ENCODE data around the gene ZNF346.

ZNF346 gene

DNA sequence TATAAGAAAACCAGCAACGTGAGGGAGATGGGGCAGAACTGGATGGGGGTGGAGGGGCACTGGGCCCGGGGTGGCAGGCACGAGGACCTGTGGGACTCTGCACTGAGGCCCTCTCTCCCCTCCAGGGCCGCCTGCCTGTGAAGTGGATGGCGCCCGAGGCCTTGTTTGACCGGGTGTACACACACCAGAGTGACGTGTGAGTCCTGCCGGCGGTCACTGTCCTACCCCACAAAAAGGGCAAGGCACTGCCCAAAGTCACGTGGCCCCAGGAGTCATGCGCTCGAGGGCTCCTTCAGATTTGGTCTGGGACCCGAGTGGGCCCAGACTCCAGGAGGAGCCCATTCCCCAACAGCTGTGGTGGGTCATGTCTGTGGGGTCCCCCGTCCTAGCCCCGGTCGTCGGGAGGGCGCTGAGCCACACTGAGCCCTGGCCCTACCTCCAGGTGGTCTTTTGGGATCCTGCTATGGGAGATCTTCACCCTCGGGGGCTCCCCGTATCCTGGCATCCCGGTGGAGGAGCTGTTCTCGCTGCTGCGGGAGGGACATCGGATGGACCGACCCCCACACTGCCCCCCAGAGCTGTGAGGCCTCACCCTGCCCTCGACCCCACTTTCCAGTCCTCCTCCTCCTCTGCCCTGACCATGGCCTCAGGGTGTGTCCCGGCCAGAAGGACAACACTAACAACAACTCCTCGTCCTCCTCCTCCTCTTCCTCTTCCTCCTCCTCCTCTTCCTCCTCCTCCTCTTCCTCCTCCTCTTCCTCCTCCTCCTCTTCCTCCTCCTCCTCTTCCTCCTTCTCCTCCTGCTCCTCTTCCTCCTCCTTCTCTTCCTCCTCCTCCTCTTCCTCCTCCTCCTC lies 73.9 kb downstream of the ZNF346 start:
- DNase-seq = no peak

DNA sequence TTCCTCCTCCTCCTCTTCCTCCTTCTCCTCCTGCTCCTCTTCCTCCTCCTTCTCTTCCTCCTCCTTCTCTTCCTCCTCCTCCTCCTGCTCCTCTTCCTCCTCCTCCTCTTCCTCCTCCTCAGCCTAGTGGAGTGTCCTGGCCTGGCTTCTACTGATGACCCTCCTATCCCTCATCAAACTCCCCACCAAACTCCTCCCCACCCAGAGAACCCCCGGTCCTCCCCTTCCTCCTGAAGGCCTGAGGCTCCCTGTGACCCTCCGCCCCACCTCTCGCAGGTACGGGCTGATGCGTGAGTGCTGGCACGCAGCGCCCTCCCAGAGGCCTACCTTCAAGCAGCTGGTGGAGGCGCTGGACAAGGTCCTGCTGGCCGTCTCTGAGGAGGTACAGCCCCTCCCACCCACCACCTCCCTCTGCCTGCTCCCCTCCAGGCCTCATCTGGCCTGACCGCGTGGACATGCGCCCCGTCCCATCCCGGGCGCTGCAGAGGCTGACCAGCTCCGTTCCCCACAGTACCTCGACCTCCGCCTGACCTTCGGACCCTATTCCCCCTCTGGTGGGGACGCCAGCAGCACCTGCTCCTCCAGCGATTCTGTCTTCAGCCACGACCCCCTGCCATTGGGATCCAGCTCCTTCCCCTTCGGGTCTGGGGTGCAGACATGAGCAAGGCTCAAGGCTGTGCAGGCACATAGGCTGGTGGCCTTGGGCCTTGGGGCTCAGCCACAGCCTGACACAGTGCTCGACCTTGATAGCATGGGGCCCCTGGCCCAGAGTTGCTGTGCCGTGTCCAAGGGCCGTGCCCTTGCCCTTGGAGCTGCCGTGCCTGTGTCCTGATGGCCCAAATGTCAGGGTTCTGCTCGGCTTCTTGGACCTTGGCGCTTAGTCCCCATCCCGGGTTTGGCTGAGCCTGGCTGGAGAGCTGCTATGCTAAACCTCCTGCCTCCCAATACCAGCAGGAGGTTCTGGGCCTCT lies 74.8 kb downstream of the ZNF346 start:
- DNase-seq = no peak

DNA sequence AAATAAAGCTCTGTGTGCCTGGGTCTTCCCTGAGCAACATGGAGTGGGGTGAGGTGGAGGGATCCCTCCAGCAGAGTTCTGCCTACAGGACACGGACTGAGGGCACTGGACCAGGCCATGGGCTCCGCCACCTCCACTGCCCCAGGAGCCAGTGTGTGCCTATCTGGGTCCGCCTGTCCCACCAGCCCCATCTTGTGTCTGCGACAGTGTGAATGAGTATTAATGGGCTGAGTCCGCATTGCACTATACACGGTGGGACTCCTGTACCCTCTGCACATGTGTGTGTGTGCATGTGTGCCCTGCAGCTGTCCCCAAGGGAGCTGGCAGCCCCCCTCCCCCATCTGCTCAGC lies 75.6 kb downstream of the ZNF346 start:
- DNase-seq = no peak

DNA sequence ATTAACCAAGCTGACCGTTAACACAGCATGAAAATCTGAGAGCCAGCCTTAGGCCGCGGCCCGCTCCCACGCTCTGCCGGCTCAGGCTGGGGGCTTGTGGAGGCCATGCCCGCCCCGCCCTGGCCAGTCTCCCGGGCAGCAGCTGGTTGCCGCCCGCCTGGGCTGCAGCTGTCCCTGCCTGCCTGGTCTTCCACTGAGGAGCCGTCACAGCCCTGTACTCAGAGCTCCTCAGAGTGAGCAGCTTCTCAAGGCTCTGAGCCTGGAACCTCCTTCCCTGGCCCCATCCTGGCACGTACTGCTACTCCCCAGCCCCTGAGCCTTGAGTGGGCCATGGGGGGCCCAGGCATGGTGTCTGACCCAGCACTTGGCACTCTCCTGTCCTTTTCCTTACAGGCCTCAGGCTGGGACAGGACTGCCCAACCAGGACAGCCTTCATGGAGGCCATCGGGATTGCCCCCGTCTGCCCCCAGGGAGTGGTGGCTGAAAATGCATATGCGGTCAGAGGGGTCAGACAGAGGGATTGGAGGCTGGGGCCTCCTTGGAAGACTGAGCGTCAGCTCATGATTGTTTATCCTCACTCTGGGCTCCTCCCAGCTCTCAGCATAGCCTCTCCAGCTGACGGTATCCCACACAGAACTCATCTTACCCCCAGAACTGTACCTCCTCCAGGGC lies 76.1 kb downstream of the ZNF346 start:
- DNase-seq = no peak

DNA sequence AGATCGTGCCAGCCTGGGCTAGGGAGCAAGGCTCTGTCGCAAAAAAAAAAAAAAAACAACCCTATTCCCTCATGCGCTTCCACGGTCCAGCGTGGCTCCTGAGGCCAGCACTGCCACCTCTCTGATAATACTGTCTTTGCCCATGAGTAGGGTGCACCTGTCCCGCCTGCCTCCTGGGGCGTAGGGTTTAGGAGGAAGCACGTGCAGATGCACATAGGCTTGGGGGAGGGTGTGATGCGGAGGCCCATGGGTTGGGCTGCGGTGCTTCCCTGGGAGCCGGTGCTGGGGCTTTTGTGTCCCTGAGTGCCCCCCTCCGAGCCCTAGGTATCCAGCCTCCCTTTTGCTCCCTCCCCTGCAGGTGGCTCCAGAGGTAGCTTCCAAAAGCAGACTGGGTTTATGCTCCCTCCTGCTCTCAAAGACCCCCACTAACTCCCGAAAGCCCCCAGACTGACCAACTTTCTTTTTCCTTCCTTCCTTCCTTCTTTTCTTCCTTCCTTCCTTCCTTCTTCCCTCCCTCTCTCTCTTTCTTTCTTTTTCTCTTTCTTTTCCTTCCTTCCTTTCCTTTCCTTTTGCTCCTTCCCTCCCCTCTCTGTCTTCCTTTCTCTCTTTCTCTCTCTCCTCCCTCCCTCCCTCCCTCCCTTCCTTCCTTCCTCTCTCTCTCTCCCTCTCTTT lies 77.1 kb downstream of the ZNF346 start:
- peak; percentile 5 for DNase-seq

DNA sequence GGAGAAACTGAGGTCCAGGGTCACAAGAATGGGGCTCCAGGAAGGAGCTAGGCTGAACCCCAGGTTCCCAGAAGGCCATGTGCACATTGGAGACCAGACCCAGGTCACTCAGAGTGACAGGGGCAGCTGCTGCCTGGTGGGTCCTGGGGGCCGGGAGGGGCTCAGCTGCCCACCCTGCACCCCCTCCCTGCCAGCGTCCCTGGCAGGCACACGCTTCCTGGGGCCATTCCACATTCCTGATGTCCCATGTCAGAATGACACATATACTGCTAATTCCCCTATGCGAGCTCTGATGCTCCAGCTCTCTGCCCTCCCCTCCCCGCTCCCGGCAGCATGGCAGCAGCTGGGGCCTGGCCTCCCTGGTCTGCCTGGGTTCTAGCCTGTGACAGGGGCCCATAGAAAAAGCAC lies 78.2 kb downstream of the ZNF346 start:
- DNase-seq = no peak

DNA sequence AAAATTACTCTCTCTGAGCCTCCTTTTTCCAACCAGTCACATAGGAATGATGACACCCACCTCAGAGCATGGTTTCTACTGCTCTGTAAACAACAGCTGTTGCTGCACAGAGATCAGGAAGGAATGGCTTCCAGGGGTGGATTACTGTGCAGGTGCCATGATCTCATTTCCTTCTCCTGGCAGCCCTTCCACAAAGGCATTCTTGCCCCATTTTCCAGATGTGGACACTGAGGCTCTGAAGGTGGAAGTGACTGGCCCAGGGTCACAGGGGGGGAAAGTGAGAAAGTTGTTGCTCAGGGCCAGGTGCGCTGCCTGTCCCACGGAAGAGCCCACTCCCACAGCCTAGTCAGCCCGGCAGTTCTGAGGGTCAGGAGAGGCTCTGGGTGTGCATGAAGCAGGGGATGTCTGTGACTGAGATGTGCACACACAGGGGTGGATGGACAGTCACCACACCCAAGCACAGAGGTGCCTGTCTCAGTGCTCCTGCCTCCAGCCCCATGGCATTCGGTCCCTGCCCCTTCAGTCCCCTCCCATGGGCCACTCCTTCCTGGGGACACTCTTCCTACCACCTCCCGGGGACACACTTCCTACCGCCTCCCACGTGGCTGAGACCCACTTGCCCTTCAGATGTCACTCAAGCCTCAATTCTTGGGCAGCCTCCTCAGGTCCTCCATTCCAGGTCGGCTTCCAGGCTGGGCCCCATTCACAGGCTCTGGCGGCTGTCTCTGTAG lies 81.2 kb downstream of the ZNF346 start:
- no peak for DNase-seq

DNA sequence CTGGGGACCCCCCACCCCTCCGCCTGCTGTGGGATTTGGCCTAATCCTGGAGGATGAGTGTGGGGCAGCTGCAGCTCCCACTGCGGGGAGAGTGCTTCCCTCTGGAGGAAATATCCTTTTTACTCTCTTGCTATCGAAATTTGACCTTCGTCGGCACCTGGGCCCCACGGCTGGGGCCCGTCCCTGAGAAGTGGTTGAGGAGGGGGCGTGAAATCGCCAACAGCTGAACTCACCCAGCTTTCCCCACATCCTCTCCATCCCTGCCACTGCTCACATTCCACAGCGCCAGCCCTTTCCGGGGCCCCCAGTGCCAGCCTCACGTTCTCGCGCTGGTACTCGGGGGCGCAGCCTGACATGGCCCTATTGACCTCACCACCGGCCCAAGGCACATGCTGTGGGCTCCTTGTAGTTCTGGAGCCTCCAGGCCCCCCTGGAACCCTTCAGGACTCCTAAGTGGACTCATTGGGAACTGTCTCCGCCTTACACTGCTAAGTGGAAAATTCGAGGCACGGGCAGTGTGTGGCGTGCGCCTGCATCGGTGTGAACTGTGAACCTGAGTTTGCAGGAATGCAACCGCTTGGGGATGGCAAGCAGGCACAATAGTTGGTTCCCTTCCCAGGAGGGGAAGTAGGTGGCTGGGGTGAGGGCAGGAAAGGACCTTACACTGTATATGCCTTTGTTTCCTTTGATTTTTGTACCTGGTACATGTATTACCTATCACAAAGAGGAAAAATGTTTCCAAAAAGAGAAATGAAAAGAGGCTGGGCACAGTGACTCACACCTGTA lies 83.4 kb downstream of the ZNF346 start:
- no peak for DNase-seq

DNA sequence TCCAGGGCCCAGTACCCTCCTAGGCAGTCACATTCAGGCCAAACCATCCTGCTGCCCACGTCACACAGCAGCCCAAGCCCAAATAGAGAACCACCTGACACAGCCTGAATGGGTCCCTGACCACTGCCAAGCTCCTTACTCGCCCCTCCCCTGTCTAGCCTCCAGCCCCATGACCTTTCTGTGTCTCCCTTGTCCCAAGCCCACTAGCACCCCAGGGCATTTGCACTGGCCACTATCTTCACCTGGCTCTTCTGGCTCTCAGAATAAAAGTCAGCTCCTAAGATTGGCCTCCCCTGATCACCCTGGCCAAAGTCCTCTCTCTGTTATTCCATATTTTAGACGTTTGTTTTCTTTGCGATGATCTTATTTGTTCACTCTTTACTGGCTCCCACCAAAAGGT lies 84.7 kb downstream of the ZNF346 start:
- DNase-seq = no peak

DNA sequence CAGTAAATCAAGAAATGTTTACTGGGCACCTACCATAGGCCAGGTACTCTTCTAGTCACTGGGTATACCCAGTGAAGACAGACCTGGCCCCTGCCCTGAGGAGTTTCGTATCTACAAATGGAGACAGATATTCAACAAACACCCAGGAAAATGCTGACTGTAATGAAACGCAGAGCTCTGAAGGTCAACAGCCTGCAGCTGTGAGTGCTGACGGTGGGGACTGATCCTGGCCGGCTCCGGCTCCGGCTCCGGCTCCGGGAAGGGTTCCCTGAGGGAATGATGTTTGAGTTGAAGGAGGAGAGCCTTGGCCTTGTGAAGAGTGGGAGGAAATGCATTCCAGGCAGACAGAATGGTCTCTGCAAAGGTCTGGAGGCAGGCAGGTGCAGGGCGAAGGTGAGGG lies 87.3 kb downstream of the ZNF346 start:
- DNase-seq = no peak

DNA sequence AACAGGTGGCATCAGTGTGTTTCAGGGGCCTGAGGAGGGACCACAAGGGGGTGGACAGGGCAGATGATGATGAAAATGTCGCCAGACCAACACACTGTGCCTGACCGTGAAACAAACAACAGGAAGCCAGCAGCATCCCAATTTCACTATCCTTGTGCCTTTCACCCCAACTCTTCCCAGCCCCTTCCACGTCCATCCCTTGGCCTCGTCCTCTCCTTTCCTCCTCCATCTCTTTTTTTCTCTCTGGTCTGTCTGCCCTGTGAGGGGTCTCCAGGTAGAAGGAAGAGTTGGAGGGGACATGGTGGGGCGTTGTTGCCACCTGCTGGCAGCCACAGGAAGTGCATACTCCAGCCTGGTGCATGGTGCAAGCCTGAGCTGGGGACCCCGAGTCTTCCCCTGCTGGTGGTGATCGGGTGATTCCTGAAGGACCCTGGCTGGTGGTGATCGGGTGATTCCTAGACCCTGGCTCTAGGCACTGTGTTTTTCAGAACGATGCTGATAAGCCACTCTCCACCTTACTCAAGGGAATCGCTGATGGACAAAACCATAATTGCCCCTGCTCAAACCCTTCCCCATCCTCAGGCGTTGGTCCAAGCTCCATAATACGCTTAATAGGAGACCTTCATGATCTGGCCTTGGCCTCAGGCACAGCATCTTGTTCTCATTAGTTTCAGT lies 89.4 kb downstream of the ZNF346 start:
- DNase-seq = no peak

DNA sequence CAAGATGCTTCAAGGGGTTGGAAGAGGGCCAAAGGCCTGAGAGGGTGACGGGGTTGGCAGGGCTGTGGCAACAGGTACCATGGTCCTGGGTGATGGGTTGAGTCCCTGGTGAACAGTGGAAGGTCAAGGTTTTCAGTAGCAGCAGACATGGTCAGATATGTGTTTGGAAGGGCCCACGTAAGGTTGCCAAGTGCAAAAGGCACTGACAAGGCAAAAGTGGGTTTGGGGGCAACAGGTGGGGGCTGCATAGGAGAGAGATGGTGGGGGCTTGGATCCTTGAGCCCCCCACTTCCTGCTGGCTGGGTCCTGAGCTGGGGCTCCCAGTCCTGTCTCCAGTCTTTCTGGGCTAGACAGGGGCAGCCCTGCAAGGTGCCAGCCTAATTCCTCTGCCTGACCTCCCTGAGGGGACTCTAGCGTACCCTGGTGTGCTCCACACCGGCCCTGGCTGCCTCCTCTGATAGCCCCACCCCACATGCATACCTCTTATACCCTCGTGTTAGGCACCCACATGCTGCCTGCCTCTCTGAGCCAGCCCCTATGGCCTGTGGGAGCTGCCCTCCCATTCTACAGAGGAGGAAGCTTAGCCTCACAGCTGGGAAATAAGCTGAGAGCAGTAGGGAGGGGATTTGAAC lies 90.2 kb downstream of the ZNF346 start:
- no peak for DNase-seq

DNA sequence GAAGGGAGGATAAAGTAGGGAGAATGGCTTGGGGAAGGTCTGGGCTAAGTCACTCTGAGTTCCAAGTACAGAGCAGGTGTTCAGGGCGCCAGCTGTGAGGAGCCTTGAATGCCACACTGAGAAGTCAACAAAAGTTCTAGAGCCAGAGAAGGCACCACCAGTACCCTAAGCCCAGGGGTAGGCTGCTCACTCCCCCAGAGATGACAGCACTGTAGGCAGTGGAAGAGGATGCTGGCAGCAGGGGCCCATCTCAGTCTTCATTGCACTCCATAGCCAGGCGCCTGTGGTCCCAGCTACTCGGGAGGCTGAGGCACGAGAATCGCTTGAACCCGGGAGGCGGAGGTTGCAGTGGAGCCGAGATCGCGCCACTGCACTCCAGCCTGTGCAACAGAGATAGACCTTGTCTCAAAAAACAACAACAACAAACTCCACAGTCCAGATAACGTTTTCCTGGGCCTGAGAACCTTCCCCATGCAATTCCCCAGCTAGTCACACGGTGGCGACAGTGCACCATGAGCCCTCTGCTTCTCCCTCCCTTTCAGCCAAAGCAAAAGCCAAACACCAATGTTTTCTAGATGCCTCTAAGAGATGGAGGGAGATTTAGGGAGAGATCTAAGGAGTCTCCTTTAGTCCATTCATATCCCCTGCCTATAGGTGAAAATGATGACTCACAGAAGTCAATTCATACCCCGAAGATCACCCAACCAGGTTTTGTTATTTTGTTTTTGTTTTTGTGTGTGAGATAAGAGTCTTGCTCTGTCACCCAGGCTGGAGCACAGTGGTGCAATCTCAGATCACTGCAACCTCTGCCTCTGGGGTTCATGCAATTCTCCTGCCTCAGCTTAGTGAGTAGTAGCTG lies 91.3 kb downstream of the ZNF346 start:
- DNase-seq = no peak

DNA sequence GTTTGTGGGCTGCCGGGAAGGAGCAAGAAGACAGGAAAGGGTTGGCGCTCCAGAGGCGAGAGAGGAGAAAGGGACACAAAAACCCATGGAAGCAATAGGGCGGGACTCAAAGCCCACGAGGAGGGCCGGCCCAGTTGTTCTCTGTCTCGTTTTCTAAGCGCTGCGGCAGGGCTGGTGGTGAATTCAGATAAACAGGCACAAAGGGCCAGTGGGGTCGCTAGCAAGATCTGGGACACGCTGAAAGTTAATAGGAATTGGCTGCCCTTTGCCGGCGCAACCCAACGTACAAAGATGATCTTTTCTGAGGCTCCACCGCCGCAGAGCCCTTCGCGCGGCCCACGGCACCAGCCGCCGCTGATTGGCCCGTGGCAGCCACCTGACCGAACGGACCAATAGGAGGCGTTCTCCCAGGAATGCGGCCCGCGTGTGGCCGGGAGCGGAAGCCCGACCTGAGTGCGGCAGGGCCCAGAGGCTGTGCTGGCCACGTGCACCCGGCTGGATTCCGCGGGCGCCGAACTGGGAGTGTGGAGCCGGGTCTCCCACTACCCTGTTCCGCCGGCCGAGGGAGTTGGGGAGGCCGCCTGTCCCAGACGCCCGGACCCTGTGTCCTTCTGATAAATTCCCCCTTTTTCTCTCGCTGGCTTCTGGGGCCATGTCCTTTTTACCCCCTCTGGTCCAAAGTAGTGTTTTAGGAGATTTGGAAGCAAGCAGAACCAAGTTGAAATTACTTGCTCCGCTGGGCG lies 94.3 kb downstream of the ZNF346 start:
- DNase-seq = no peak

DNA sequence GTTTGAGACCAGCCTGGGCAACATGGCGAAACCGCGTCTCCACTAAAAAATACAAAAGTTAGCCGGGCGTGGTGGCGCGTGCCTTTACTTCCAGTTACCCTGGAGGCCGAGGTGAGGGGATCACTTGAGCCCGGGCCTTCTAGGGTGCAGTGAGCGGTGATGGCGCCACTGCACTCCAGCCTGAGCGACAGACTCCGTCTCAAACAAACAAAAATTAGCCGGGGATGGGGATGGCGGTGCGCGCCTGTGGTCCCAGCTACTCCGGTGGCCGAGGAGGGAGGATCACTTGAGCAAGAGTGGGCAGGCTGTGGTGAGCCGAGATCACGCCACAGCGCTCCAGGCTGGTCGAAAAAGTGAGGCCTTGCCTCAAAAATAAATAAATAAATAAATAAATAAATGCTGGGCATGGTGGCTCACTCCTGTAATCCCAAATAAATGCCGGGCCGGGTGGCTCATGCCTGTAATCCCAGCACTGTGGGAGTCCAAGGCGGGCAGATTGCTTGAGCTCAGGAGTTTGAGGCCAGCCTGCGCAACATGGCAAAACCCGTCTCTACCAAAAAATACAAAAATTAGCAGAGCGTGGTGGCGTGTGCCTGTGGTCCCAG lies 95.0 kb downstream of the ZNF346 start:
- no peak for DNase-seq

DNA sequence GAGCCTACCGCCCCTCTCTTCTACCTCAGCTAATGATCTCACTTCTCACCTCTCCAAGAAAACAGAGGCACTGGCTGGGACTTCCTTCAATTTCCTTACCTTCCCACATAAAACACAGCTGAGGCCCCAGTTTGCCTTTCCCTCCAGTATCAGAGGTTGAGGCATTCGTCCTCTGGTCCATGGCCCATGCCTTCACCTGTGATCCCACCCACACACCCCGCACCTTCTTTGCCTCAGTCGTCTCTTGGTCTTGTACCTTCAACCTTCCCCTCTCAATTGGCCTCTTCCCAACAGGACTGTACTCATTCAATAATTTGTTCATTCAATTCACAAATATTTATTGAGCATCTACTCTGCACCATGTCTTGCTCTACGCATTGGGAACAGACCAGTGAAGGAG lies 100.1 kb downstream of the ZNF346 start:
- no peak for DNase-seq

DNA sequence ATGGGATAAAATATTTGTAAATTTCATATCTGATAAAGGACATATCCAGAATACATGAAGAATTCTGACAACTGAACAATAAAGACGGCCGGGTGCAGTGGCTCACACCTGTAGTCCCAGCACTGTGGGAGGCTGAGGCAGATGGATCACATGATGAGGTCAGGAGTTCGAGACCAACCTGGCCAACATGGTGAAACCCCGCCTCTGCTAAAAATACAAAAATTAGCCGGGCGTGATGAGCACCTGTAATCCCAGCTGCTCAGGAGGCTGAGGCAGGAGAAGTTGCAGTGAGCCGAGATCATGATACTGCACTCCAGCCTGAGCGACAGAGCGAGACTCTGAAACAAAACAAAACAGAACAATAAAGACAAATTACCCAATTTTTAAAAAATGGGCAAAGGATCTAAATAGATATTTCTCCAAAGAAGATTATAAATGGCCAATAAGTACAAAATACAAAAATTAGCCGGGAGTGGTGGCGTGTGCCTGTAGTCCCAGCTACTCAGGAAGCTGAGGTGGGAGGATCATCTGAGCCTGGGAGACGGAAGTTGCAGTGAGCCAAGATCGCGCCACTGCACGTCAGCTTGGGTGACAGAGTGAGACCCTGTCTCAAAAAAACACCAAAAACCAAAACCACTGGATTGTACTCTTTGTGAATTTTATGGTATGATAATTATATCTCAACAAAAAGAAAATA lies 101.4 kb downstream of the ZNF346 start:
- DNase-seq = no peak

All from NCI-H2107 (cell line).